Fibroblast of skin of abdomen (primary cell): Measurements from ENCODE around the gene CRCP.

Experiments
- DNase-seq: peaks from one replicate; pipeline ENCODE4 v3.0.0-alpha.2; 2013

CRCP gene

DNA sequence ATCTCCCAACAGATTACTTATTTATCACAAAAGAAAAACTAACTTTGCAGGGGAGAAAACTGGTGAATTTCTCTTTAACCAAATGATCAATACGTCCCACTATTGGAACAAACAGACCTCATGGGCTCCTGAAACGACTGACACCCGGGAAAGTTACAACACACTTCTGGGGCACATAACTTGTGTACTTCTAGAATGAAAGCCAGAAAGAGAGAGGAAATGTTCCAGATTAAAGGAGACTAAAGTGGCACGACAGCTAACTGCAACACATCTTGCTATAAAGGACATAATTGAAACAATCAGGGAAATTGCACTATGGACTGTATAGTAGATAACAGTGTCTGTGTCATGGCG lies 75.8 kb downstream of the CRCP start:
- DNase-seq = no peak

DNA sequence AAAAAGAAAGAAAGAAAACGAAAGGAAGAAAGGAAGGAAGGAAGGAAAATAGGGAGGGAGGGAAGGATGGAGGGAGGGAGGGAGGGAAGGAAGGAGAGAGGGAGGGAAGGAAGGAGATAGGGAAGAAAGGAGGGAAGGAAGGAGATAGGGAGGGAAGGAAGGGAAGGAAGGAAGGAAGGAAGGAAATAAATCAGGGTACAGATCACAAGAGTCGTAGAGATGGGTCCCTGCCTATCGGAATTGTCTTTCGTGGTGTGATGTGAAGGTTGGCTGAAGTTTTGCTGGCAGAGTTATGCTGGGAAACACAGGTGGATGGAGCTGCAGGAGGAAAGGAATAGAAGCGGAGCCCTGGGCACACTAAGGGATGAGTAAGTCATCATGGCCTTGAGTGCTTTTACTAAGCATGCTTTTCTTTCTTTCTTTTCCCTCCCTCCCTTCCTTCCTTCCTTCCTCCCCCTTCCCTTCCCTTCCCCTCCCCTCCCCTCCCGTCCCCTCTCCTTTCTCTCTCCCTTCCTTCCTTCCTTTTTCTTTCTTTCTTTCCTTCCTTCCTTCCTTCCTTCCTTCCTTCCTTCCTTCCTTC lies 78.6 kb downstream of the CRCP start:
- DNase-seq = no peak

DNA sequence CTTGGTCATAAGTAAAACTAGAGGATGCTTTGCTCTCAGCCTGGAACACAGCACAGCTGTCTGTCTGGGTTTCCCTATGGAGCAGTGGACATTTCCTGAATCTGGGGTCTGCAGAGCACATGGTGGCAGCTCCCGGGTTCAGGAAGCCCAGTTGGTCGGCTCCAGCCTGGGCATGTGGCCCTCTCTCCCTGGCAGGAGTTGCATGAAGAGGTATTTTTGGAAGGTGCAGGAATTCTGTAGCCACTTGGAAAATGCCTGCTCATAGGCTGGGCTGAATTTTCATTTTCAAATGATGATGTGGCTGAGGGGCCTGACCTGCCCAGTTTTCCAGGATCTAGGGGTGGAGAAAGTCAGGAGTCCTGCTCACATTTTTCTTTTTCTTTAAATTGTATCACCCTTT lies 83.8 kb downstream of the CRCP start:
- DNase-seq = no peak

DNA sequence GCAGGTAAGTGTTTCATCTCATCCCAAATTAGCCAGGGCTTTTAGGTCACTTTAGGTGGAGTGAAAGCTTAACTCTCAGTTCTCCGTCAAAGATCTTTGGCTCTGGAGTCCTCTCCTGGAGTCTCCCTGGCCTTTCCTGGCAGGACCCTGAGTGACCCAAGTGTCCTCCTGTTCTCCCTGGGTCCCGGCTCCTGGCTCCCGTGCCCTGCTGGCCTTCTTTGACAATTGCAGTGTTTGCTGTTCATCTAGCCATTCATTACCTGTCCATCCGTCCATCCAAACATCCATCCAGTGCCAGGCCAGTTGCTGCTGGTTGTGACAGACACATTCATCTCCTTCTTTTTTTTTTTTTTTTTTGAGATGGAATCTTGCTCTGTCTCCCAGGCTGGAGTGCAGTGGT lies 84.3 kb downstream of the CRCP start:
- DNase-seq = no peak

DNA sequence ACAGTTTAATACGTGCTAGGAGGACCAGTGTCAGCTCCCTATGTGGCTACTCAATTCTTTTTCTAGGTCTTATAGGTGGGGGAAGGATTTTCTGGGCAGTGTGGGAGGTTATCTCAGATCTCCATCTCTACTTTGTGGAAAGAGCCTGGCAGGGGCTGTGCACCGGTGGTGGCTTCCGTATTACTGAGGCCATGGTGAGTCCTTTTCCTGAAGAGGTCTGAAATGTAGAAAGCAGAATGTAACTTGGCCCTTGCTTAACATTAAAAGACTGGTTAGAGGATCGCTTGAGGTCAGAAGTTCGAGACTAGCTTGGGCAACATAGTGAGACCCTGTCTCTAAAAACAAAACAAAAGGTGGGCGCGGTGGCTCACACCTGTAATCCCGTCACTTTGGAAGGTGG lies 87.8 kb downstream of the CRCP start:
- DNase-seq = no peak
